IMR-90 (cell line): ENCODE data around the gene C10orf105. TPM values are rescaled to one million over a fixed set of nuclear protein-coding genes. Genes with fewer than 3 reads are reported as not detected.

Experiments used
- ATAC-seq: fragments of 200-7000 bp; cut with Tn5 transposase; 2 replicates; pipeline ENCODE4 v1.9.1; 2020; ENCODE audit warnings: low read depth, mild to moderate bottlenecking, moderate library complexity
- BruUV-seq: library from RNA; stranded (reverse); fragments of 400-500 nt; replicated peaks from 2 replicates; lab custom pipeline; 2021; lab: Mats Ljungman, UMichigan
- CTCF ChIA-PET: fragments of 300-600 bp; formaldehyde crosslinking; extraction: SDS; loops from one replicate; lab custom pipeline; 2021; ENCODE audit warnings: antibody characterized with exemption; lab: Yijun Ruan, JAX
- POLR2A ChIA-PET: fragments of 300-600 bp; sonication (Branson Sonifier 250); formaldehyde crosslinking; loops from one replicate; lab custom pipeline; 2022; ENCODE audit warnings: antibody characterized with exemption; ENCODE audit not compliant: unreplicated experiment; lab: Charles Lee
- DNase-seq: peaks from one replicate; pipeline ENCODE4 v3.0.0; 2013
- H2AFZ ChIP-seq: replicated peaks from 2 replicates; pipeline ENCODE3; 2013; ENCODE audit warnings: low read length, mild to moderate bottlenecking; ENCODE audit not compliant: poor library complexity
- H2AK5ac ChIP-seq: 2 replicates; pipeline ENCODE4 v1.6.1; 2013; ENCODE audit warnings: low read depth, low read length, inconsistent platforms
- H2AK9ac ChIP-seq: replicated peaks from 2 replicates; pipeline ENCODE3; 2013; ENCODE audit warnings: mild to moderate bottlenecking, low read depth, low read length, moderate library complexity; ENCODE audit not compliant: poor library complexity
- H2BK120ac ChIP-seq: 2 replicates; pipeline ENCODE4 v1.6.1; 2013; ENCODE audit warnings: low read depth, low read length, inconsistent platforms
- H2BK15ac ChIP-seq: 3 replicates; pipeline ENCODE4 v1.6.1; 2013; ENCODE audit warnings: low read depth, low read length, inconsistent platforms
- H2BK20ac ChIP-seq: 2 replicates; pipeline ENCODE4 v1.6.1; 2013; ENCODE audit warnings: low read depth, mild to moderate bottlenecking, inconsistent platforms, low read length, moderate library complexity
- H2BK5ac ChIP-seq: 2 replicates; pipeline ENCODE4 v1.6.1; 2013; ENCODE audit warnings: mild to moderate bottlenecking, low read depth, low read length, inconsistent platforms; ENCODE audit not compliant: poor library complexity, severe bottlenecking
- H3K14ac ChIP-seq: replicated peaks from 2 replicates; pipeline ENCODE4 v1.6.1; 2013; ENCODE audit warnings: low read depth, low read length, inconsistent platforms
- H3K18ac ChIP-seq: 2 replicates; pipeline ENCODE4 v1.6.1; 2013; ENCODE audit warnings: low read depth, low read length, control low read depth
- H3K23ac ChIP-seq: 2 replicates; pipeline ENCODE4 v1.6.1; 2013; ENCODE audit warnings: low read depth, low read length, inconsistent platforms
- H3K27ac ChIP-seq: 2 replicates; pipeline ENCODE4 v1.5.1; 2013; ENCODE audit warnings: mild to moderate bottlenecking, control low read depth, low read length; ENCODE audit not compliant: insufficient read depth
- H3K27me3 ChIP-seq: 2 replicates; pipeline ENCODE4 v1.6.1; 2013; ENCODE audit warnings: low read length; ENCODE audit not compliant: control insufficient read depth, insufficient read depth
- H3K36me3 ChIP-seq: 2 replicates; pipeline ENCODE4 v1.6.1; 2013; ENCODE audit warnings: low read length, mixed read lengths; ENCODE audit not compliant: control insufficient read depth, insufficient read depth
- H3K4ac ChIP-seq: 2 replicates; pipeline ENCODE4 v1.6.1; 2013; ENCODE audit warnings: low read depth, low read length, inconsistent platforms
- H3K4me1 ChIP-seq: 2 replicates; pipeline ENCODE4 v1.6.1; 2013; ENCODE audit warnings: low read length, mixed read lengths; ENCODE audit not compliant: control insufficient read depth, insufficient read depth
- H3K4me2 ChIP-seq: 2 replicates; pipeline ENCODE4 v1.6.1; 2013; ENCODE audit warnings: low read depth, mild to moderate bottlenecking, control low read depth, low read length, moderate library complexity
- H3K4me3 ChIP-seq: 2 replicates; pipeline ENCODE4 v1.5.1; 2013; ENCODE audit warnings: low read depth, mild to moderate bottlenecking, control low read depth, low read length, moderate library complexity; ENCODE audit not compliant: insufficient read depth
- H3K56ac ChIP-seq: 2 replicates; pipeline ENCODE4 v1.6.1; 2013; ENCODE audit warnings: low read length, inconsistent platforms; ENCODE audit not compliant: insufficient read depth; ENCODE audit errors: extremely low read depth
- H3K79me1 ChIP-seq, 2 experiments: 2 replicates each; pipeline ENCODE4 v1.6.1; 2013; ENCODE audit warnings: low read length in 2 of 2, inconsistent platforms in 1 of 2, low read depth in 1 of 2
- H3K9ac ChIP-seq: 2 replicates; pipeline ENCODE4 v1.6.1; 2013; ENCODE audit warnings: low read depth, low read length, control low read depth
- H3K9me1 ChIP-seq: 2 replicates; pipeline ENCODE4 v1.6.1; 2013; ENCODE audit warnings: low read length, inconsistent platforms; ENCODE audit not compliant: insufficient read depth
- H3K9me3 ChIP-seq: 2 replicates; pipeline ENCODE4 v1.6.1; 2013; ENCODE audit warnings: low read length; ENCODE audit not compliant: control insufficient read depth, insufficient read depth
- H4K20me1 ChIP-seq: 2 replicates; pipeline ENCODE4 v1.6.1; 2013; ENCODE audit warnings: low read length, inconsistent platforms; ENCODE audit not compliant: insufficient read depth
- H4K5ac ChIP-seq: 2 replicates; pipeline ENCODE4 v1.6.1; 2013; ENCODE audit warnings: mild to moderate bottlenecking, low read depth, low read length, control low read depth
- H4K8ac ChIP-seq, 2 experiments: 2 replicates each; pipeline ENCODE4 v1.6.1; 2013; ENCODE audit warnings: low read depth in 2 of 2, low read length in 2 of 2, control low read depth in 1 of 2, inconsistent platforms in 1 of 2
- H4K91ac ChIP-seq: 2 replicates; pipeline ENCODE4 v1.6.1; 2013; ENCODE audit warnings: low read depth, low read length, inconsistent platforms; ENCODE audit not compliant: insufficient read depth
- BHLHE40 ChIP-seq: fragments of 150-350 bp; IDR thresholded peaks from 2 replicates; pipeline ENCODE4 v1.6.1; 2016; ENCODE audit warnings: mild to moderate bottlenecking, low read depth, low read length
- CEBPB ChIP-seq: IDR thresholded peaks from 2 replicates; pipeline ENCODE4 v1.6.1; 2012; ENCODE audit warnings: low read depth, low read length, improper control_type of control experiment
- CHD1 ChIP-seq: IDR thresholded peaks from 2 replicates; pipeline ENCODE4 v1.6.1; 2012; ENCODE audit warnings: low read depth, low read length, improper control_type of control experiment
- CTCF ChIP-seq: conservative IDR thresholded peaks from 2 replicates; pipeline ENCODE4 v1.5.1; 2012; ENCODE audit warnings: mild to moderate bottlenecking, low read depth, low read length, improper control_type of control experiment
- ELK1 ChIP-seq: fragments of 150-350 bp; IDR thresholded peaks from 2 replicates; pipeline ENCODE4 v1.6.1; 2016; ENCODE audit warnings: low read depth, mild to moderate bottlenecking, low read length, moderate library complexity, borderline replicate concordance
- FOS ChIP-seq: fragments of 150-350 bp; IDR thresholded peaks from 2 replicates; pipeline ENCODE4 v1.6.1; 2016; ENCODE audit warnings: low read depth, low read length
- MAFK ChIP-seq: IDR thresholded peaks from 2 replicates; pipeline ENCODE4 v1.6.1; 2012; ENCODE audit warnings: low read depth, low read length, improper control_type of control experiment
- MAZ ChIP-seq: IDR thresholded peaks from 2 replicates; pipeline ENCODE4 v1.6.1; 2012; ENCODE audit warnings: low read depth, mild to moderate bottlenecking, low read length, improper control_type of control experiment, moderate library complexity, borderline replicate concordance
- MXI1 ChIP-seq: IDR thresholded peaks from 2 replicates; pipeline ENCODE4 v1.6.1; 2012; ENCODE audit warnings: low read depth, mild to moderate bottlenecking, low read length, moderate library complexity, borderline replicate concordance
- NFE2L2 ChIP-seq: fragments of 150-350 bp; IDR thresholded peaks from 2 replicates; pipeline ENCODE4 v1.6.1; 2016; ENCODE audit warnings: low read depth, mild to moderate bottlenecking, low read length
- POLR2A ChIP-seq: IDR thresholded peaks from 2 replicates; pipeline ENCODE4 v1.6.1; 2012; ENCODE audit warnings: mild to moderate bottlenecking, low read depth, low read length
- RAD21 ChIP-seq: IDR thresholded peaks from 2 replicates; pipeline ENCODE4 v1.6.1; 2012; ENCODE audit warnings: low read length, improper control_type of control experiment
- RCOR1 ChIP-seq: IDR thresholded peaks from 2 replicates; pipeline ENCODE4 v1.6.1; 2012; ENCODE audit warnings: mild to moderate bottlenecking, low read length, improper control_type of control experiment; ENCODE audit not compliant: insufficient replicate concordance
- RFX5 ChIP-seq: IDR thresholded peaks from 2 replicates; pipeline ENCODE4 v1.8.0; 2012; ENCODE audit warnings: low read depth, mild to moderate bottlenecking, low read length, moderate library complexity
- SMC3 ChIP-seq: fragments of 150-350 bp; IDR thresholded peaks from 2 replicates; pipeline ENCODE4 v1.6.1; 2016; ENCODE audit warnings: low read depth, mild to moderate bottlenecking, antibody characterized with exemption, low read length, moderate library complexity
- USF2 ChIP-seq: fragments of 150-350 bp; IDR thresholded peaks from 2 replicates; pipeline ENCODE4 v1.6.1; 2017; ENCODE audit warnings: mild to moderate bottlenecking, antibody characterized with exemption, low read length, low read depth
- WGBS, 2 experiments: methylation state at CpG; one replicate each; pipeline versions ENCODE4 v1.1.5 to v1.1.7; 2013; ENCODE audit warnings: missing lambda C conversion rate in 2 of 2; ENCODE audit not compliant: insufficient read length in 1 of 2; ENCODE audit errors: extremely low coverage in 2 of 2; 5-methylcytosine and 5-hydroxymethylcytosine counted together
- dilution Hi-C: fragments of 300-500 bp; cut with HindIII; formaldehyde crosslinking; loops from one replicate; pipeline ENCODE4 v1.14.3; 2018; ENCODE audit warnings: low sequenced_read_pairs; ENCODE audit not compliant: unreplicated experiment
- in situ Hi-C: fragments of 300-500 bp; cut with MboI; formaldehyde crosslinking; loops from 3 replicates; pipeline ENCODE4 v1.14.3; 2019; ENCODE audit warnings: low sequenced_read_pairs, inconsistent platforms, mixed read lengths
- intact Hi-C: fragments of 100-400 bp; cut with micrococcal nuclease; formaldehyde crosslinking; loops from 2 replicates; pipeline ENCODE4 v1.10.0; 2022
- polyA plus RNA-seq, 3 experiments: library from polyadenylated mRNA; depleted of rRNA; stranded (reverse); fragments of >200 nt; gene quantifications; 2 replicates each; pipeline ENCODE4 v1.2.3, GENCODE V29; 2012; ENCODE audit warnings: low replicate concordance in 1 of 3
- total RNA-seq: library from RNA; depleted of rRNA; stranded (reverse); fragments of >200 nt; gene quantifications from 2 replicates; pipeline ENCODE4 v1.2.3, GENCODE V29; 2012

C10orf105 gene
- total and polyA plus RNA-seq, 2 of the 4 experiments (the other 2 are of a cell fraction), result under 0.01 TPM; not detected in 1

GRCh38 chr10:71685554-71686232 lies 33.9 kb downstream of the C10orf105 start:
- no peaks in the 10 kb centered on the region for H3K9me1 ChIP-seq
- no peak overlapping the region for H3K18ac ChIP-seq
- H2AK5ac ChIP-seq, result no peak overlapping the region
- in situ Hi-C loops (no loop called here), dilution Hi-C loops (no loop called here), intact Hi-C loops (no loop called here)
- DNase-seq (no peak), ATAC-seq (no peak)
- no peak overlapping the region for H3K4me2 ChIP-seq
- H4K20me1 ChIP-seq, result no peaks in the 10 kb centered on the region
- H3K4ac ChIP-seq, result no peak overlapping the region
- no peak overlapping the region for H3K23ac ChIP-seq
- no peak overlapping the region for H2BK15ac ChIP-seq
- H4K91ac ChIP-seq, result no peak overlapping the region
- no peak overlapping the region for H3K56ac ChIP-seq
- H3K79me1 ChIP-seq, result no peaks in the 10 kb centered on the region
- no TSS peak for BruUV-seq
- H3K9ac ChIP-seq, result no peak overlapping the region
- peaks cover 46% of the 10 kb centered on the region for H3K27me3 ChIP-seq
- TF ChIP-seq MXI1 (no peak), SMC3 (no peak), BHLHE40 (no peak), MAFK (no peak), CTCF (no peak), MAZ (no peak), FOS (no peak), CHD1 (no peak), RFX5 (no peak), RCOR1 (no peak), USF2 (no peak), CEBPB (no peak), RAD21 (no peak), POLR2A (no peak), NFE2L2 (no peak), ELK1 (no peak)
- no peak overlapping the region for H4K5ac ChIP-seq
- no peak overlapping the region for H2AFZ ChIP-seq
- H2AK9ac ChIP-seq, result no peak overlapping the region
- H3K36me3 ChIP-seq, result no peaks in the 10 kb centered on the region
- H3K14ac ChIP-seq, result no peak overlapping the region
- no peak overlapping the region for H2BK20ac ChIP-seq
- H2BK120ac ChIP-seq, result no peak overlapping the region
- H2BK5ac ChIP-seq, result no peak overlapping the region
- POLR2A ChIA-PET, result no interaction called here
- no peaks in the 10 kb centered on the region for H3K4me1 ChIP-seq
- H4K8ac ChIP-seq, result no peak overlapping the region
- 62% methylated on average over 6 of the region's 13 CpGs; no CpG with 5 or more reads in 1 of the 2 experiments for WGBS, 2 experiments
- CTCF ChIA-PET, result no interaction called here
- no peaks in the 10 kb centered on the region for H3K9me3 ChIP-seq
- no peak overlapping the region for H3K27ac ChIP-seq
- H3K4me3 ChIP-seq, result no peak overlapping the region
